HCT116 (cell line): ENCODE results near the gene DDX39B.
"Not testable (repeated sequence)": the region's sequence is repeated elsewhere in the genome, so short reads cannot be mapped to it uniquely, and the experiment has no call there.

Source experiments
- CEBPB ChIP-seq: IDR thresholded peaks from 2 replicates; pipeline ENCODE4 v1.6.1; 2012; ENCODE audit warnings: low read depth
- CTCF ChIP-seq, 3 experiments: fragments of 200-600 bp in 1 of 3; sonication (generic) in 1 of 3; IDR thresholded peaks in 2 of 3; conservative IDR thresholded peaks in 1 of 3; 2 replicates each; pipeline ENCODE4 v1.5.1; 2012 to 2017; ENCODE audit warnings: low read depth in 2 of 3, low read length in 2 of 3, antibody characterized with exemption in 1 of 3, borderline replicate concordance in 1 of 3, control low read depth in 1 of 3, mild to moderate bottlenecking in 1 of 3, mixed read lengths in 1 of 3, mixed run types in 1 of 3, moderate library complexity in 1 of 3; ENCODE audit not compliant: insufficient read depth in 1 of 3
- EGR1 ChIP-seq: IDR thresholded peaks from 2 replicates; pipeline ENCODE4 v1.6.1; 2012; ENCODE audit warnings: low read depth
- ELF1 ChIP-seq: IDR thresholded peaks from 2 replicates; pipeline ENCODE4 v1.6.1; 2012; ENCODE audit warnings: low read depth, borderline replicate concordance
- EZH2 ChIP-seq: fragments of 200-600 bp; sonication (generic); IDR thresholded peaks from 2 replicates; pipeline ENCODE4 v1.6.1; 2017; ENCODE audit warnings: antibody characterized with exemption, mixed run types
- JUND ChIP-seq: IDR thresholded peaks from 2 replicates; pipeline ENCODE4 v1.6.1; 2012
- MAX ChIP-seq: IDR thresholded peaks from 2 replicates; pipeline ENCODE4 v1.6.1; 2012
- POLR2A ChIP-seq: IDR thresholded peaks from 2 replicates; pipeline ENCODE4 v1.7.0; 2011; ENCODE audit warnings: borderline replicate concordance; ENCODE audit not compliant: insufficient read depth, insufficient read length; ENCODE audit errors: extremely low read depth
- POLR2AphosphoS5 ChIP-seq: IDR thresholded peaks from 2 replicates; pipeline ENCODE4 v1.6.1; 2011; ENCODE audit warnings: mild to moderate bottlenecking, low read depth, low read length, moderate library complexity
- REST ChIP-seq: IDR thresholded peaks from 2 replicates; pipeline ENCODE4 v1.6.1; 2012; ENCODE audit warnings: low read depth
- TCF7L2 ChIP-seq: IDR thresholded peaks from 2 replicates; pipeline ENCODE4 v1.7.0; 2011; ENCODE audit warnings: borderline replicate concordance, inconsistent platforms; ENCODE audit not compliant: insufficient read depth, insufficient read length; ENCODE audit errors: extremely low read depth
- YY1 ChIP-seq: IDR thresholded peaks from 2 replicates; pipeline ENCODE4 v1.6.1; 2011; ENCODE audit warnings: low read length, low read depth, moderate library complexity, mild to moderate bottlenecking; ENCODE audit not compliant: insufficient replicate concordance; ENCODE audit errors: extremely low read depth
- ZBTB33 ChIP-seq: IDR thresholded peaks from 2 replicates; pipeline ENCODE4 v1.6.1; 2011; ENCODE audit warnings: mild to moderate bottlenecking, low read length, moderate library complexity; ENCODE audit not compliant: insufficient replicate concordance; ENCODE audit errors: extremely low read depth
- ZNF274 ChIP-seq: fragments of 200-500 bp; sonication (Bioruptor generic); IDR thresholded peaks from 2 replicates; pipeline ENCODE4 v1.6.1; 2014; ENCODE audit warnings: mild to moderate bottlenecking, low read depth, low read length, inconsistent platforms

GRCh38 chr6:31590691-31591090 is 48.9 kb upstream of the DDX39B start:
- not testable (repeated sequence) for TF ChIP-seq CTCF (IDR thresholded peaks at IDR 0.05 in 2 of 3, conservative IDR thresholded peaks at IDR 0.05 in 1 of 3; ENCODE audit: borderline replicate concordance in 1 of 3, insufficient read depth in 1 of 3, low read depth in 2 of 3, low read length in 2 of 3); POLR2A; YY1; EZH2; TCF7L2; JUND; POLR2AphosphoS5; ELF1; EGR1; REST; CEBPB; MAX; ZNF274; ZBTB33
